Activated naive CD8-positive, alpha-beta T cell treated with anti-CD3 and anti-CD28 coated beads, Interleukin-2, amount 10 ng/mL, durations not matched to agents 7 days and 5 days (primary cell): ENCODE results near the gene RAB5A. TPM values are rescaled to one million over a fixed set of nuclear protein-coding genes. Genes with fewer than 3 reads are reported as not detected.
"Not testable (repeated sequence)": the region's sequence is repeated elsewhere in the genome, so short reads cannot be mapped to it uniquely, and the experiment has no call there.

Source experiments
- ATAC-seq: fragments of 150-1000 bp; cut with Tn5 transposase; one replicate; pipeline ENCODE4 v1.10.0; 2021; ENCODE audit warnings: low read depth, moderate library complexity
- POLR2A ChIA-PET: fragments of 350-600 bp; sonication (Branson Sonifier 250); formaldehyde crosslinking; loops from one replicate; lab custom pipeline; 2021; ENCODE audit warnings: antibody characterized with exemption; lab: Charles Lee
- DNase-seq: peaks from one replicate; pipeline ENCODE4 v3.0.0; 2021
- H3K27ac Mint-ChIP-seq: one replicate; pipeline ENCODE4 v1.8.0; 2022; ENCODE audit warnings: mild to moderate bottlenecking, mixed read lengths
- H3K27me3 Mint-ChIP-seq: one replicate; pipeline ENCODE4 v1.8.0; 2022; ENCODE audit warnings: mild to moderate bottlenecking, moderate library complexity, mixed read lengths
- H3K36me3 Mint-ChIP-seq: one replicate; pipeline ENCODE4 v1.8.0; 2021; ENCODE audit warnings: mild to moderate bottlenecking, mixed read lengths
- H3K4me1 Mint-ChIP-seq: one replicate; pipeline ENCODE4 v1.8.0; 2021; ENCODE audit warnings: mixed read lengths
- H3K4me3 Mint-ChIP-seq: one replicate; pipeline ENCODE4 v1.8.0; 2022; ENCODE audit warnings: mild to moderate bottlenecking, moderate library complexity, mixed read lengths
- H3K9me3 Mint-ChIP-seq: one replicate; pipeline ENCODE4 v1.8.0; 2021; ENCODE audit warnings: mixed read lengths
- total RNA-seq, 2 experiments: library from RNA; stranded (reverse); gene quantifications; one replicate each; pipeline ENCODE4 v1.2.3, GENCODE V29; 2021

The RAB5A gene
- total RNA-seq, result 10 to 100 TPM; 62.1 to 63.6 TPM

- POLR2A ChIA-PET, result interaction anchor here (0.5 to 2.0 kb wide), 7 partner anchors 9 to 238 kb away, joined by 3 to 9 read pairs (median 4); partner anchors contain the start of gene KAT2B
Measured at GRCh38 chr3:19946832-19947548, at the start of gene RAB5A. Gene RAB5A (plus strand): TSS chr3:19947097. CDS start chr3:19950899, 3,802 bp downstream.

GRCh38 chr3:19898721-19899120 lies 48.2 kb upstream of the RAB5A start:
- no peak overlapping the region for H3K27ac Mint-ChIP-seq
- no peaks in the 10 kb centered on the region for H3K4me1 Mint-ChIP-seq
- no peak overlapping the region for H3K4me3 Mint-ChIP-seq
- DNase-seq, result no peak
- no peak for ATAC-seq
- no peaks in the 10 kb centered on the region for H3K27me3 Mint-ChIP-seq
- no peaks in the 10 kb centered on the region for H3K36me3 Mint-ChIP-seq
- H3K9me3 Mint-ChIP-seq, result peaks cover 1% of the 10 kb centered on the region
- POLR2A ChIA-PET, result no interaction called here

More at GRCh38 chr3:19946832-19947548, at the start of gene RAB5A:
- Mint-ChIP-seq H3K36me3 (peaks cover 23% of the 10 kb centered on the region), H3K27me3 (no peaks in the 10 kb centered on the region), H3K9me3 (peaks cover 1% of the 10 kb centered on the region), H3K4me3 (peak within 1 kb of the TSS; percentile 100), H3K4me1 (peaks cover 30% of the 10 kb centered on the region), H3K27ac (peak within 1 kb of the TSS; percentile 100)
- DNase-seq (peak; percentile 96), ATAC-seq (peak; percentile 91)

- Mint-ChIP-seq H3K9me3 (peaks cover 1% of the 10 kb centered on the region), H3K4me1 (no peaks in the 10 kb centered on the region), H3K27me3 (no peaks in the 10 kb centered on the region), H3K27ac (no peak overlapping the region), H3K36me3 (no peaks in the 10 kb centered on the region), H3K4me3 (no peak overlapping the region)
- POLR2A ChIA-PET, result no interaction called here
- no peak for DNase-seq
- no peak for ATAC-seq
Measured at GRCh38 chr3:19899264-19899663, 47.6 kb upstream of the RAB5A start.

GRCh38 chr3:19899833-19900232 lies 47.1 kb upstream of the RAB5A start:
- H3K36me3 Mint-ChIP-seq, H3K4me1 Mint-ChIP-seq, H3K9me3 Mint-ChIP-seq, H3K4me3 Mint-ChIP-seq, ATAC-seq, H3K27me3 Mint-ChIP-seq, DNase-seq, H3K27ac Mint-ChIP-seq, POLR2A ChIA-PET: not testable (repeated sequence)

GRCh38 chr3:19901337-19901736 lies 45.6 kb upstream of the RAB5A start:
- H3K27me3 Mint-ChIP-seq, result no peaks in the 10 kb centered on the region
- H3K9me3 Mint-ChIP-seq, result peaks cover 1% of the 10 kb centered on the region
- H3K36me3 Mint-ChIP-seq, result no peaks in the 10 kb centered on the region
- no peak for DNase-seq
- POLR2A ChIA-PET, result no interaction called here
- no peak overlapping the region for H3K4me3 Mint-ChIP-seq
- H3K27ac Mint-ChIP-seq, result no peak overlapping the region
- no peak for ATAC-seq
- H3K4me1 Mint-ChIP-seq, result no peaks in the 10 kb centered on the region

GRCh38 chr3:19901918-19902317 lies 45.0 kb upstream of the RAB5A start:
- Mint-ChIP-seq H3K27me3 (no peaks in the 10 kb centered on the region), H3K4me1 (no peaks in the 10 kb centered on the region), H3K9me3 (peaks cover 1% of the 10 kb centered on the region), H3K27ac (no peak overlapping the region), H3K4me3 (no peak overlapping the region), H3K36me3 (no peaks in the 10 kb centered on the region)
- POLR2A ChIA-PET, result no interaction called here
- ATAC-seq (no peak), DNase-seq (no peak)

GRCh38 chr3:19903649-19904048 lies 43.2 kb upstream of the RAB5A start:
- no peak overlapping the region for H3K4me3 Mint-ChIP-seq
- peaks cover 1% of the 10 kb centered on the region for H3K9me3 Mint-ChIP-seq
- DNase-seq (no peak), ATAC-seq (no peak)
- H3K27me3 Mint-ChIP-seq, result no peaks in the 10 kb centered on the region
- POLR2A ChIA-PET, result no interaction called here
- H3K27ac Mint-ChIP-seq, result no peak overlapping the region
- H3K4me1 Mint-ChIP-seq, result no peaks in the 10 kb centered on the region
- H3K36me3 Mint-ChIP-seq, result no peaks in the 10 kb centered on the region

GRCh38 chr3:19907523-19907922 lies 39.4 kb upstream of the RAB5A start:
- no peak for DNase-seq
- Mint-ChIP-seq H3K27ac (no peak overlapping the region), H3K4me1 (no peaks in the 10 kb centered on the region), H3K27me3 (no peaks in the 10 kb centered on the region), H3K4me3 (no peak overlapping the region), H3K9me3 (peaks cover 9% of the 10 kb centered on the region), H3K36me3 (peaks cover 2% of the 10 kb centered on the region)
- POLR2A ChIA-PET, result no interaction called here
- ATAC-seq, result no peak

GRCh38 chr3:19911452-19911851 lies 35.4 kb upstream of the RAB5A start:
- no peak overlapping the region for H3K4me3 Mint-ChIP-seq
- ATAC-seq (no peak), DNase-seq (no peak)
- H3K4me1 Mint-ChIP-seq, result no peaks in the 10 kb centered on the region
- H3K27me3 Mint-ChIP-seq, result no peaks in the 10 kb centered on the region
- no peak overlapping the region for H3K27ac Mint-ChIP-seq
- peaks cover 14% of the 10 kb centered on the region for H3K9me3 Mint-ChIP-seq
- H3K36me3 Mint-ChIP-seq, result peaks cover 2% of the 10 kb centered on the region
- POLR2A ChIA-PET, result no interaction called here

GRCh38 chr3:19917167-19917566 lies 29.7 kb upstream of the RAB5A start:
- DNase-seq, result no peak
- no peaks in the 10 kb centered on the region for H3K36me3 Mint-ChIP-seq
- no peaks in the 10 kb centered on the region for H3K4me1 Mint-ChIP-seq
- H3K9me3 Mint-ChIP-seq, result peaks cover 5% of the 10 kb centered on the region
- H3K4me3 Mint-ChIP-seq, result no peak overlapping the region
- no peak for ATAC-seq
- H3K27me3 Mint-ChIP-seq, result peaks cover 4% of the 10 kb centered on the region
- H3K27ac Mint-ChIP-seq, result no peak overlapping the region
- POLR2A ChIA-PET, result no interaction called here

- Mint-ChIP-seq H3K4me1 (peaks cover 1% of the 10 kb centered on the region), H3K4me3 (no peak overlapping the region), H3K9me3 (no peaks in the 10 kb centered on the region), H3K36me3 (no peaks in the 10 kb centered on the region), H3K27ac (no peak overlapping the region), H3K27me3 (peaks cover 4% of the 10 kb centered on the region)
- POLR2A ChIA-PET, result no interaction called here
- no peak for DNase-seq
- no peak for ATAC-seq
Measured at GRCh38 chr3:19920401-19921080, 26.4 kb upstream of the RAB5A start.

GRCh38 chr3:19931180-19931692 lies 15.7 kb upstream of the RAB5A start:
- Mint-ChIP-seq H3K27ac (no peak overlapping the region), H3K9me3 (no peaks in the 10 kb centered on the region), H3K36me3 (no peaks in the 10 kb centered on the region), H3K4me1 (peaks cover 23% of the 10 kb centered on the region), H3K4me3 (peak overlapping the region; percentile 36), H3K27me3 (peaks cover 10% of the 10 kb centered on the region)
- POLR2A ChIA-PET, result interaction anchor here (1.1 kb wide), 1 partner anchor 20 kb away, joined by 3 read pairs; no protein-coding TSS in a partner anchor
- peak; percentile 52 for ATAC-seq
- no peak for DNase-seq

GRCh38 chr3:19931767-19932188 lies 15.1 kb upstream of the RAB5A start:
- Mint-ChIP-seq H3K4me3 (peak overlapping the region; percentile 17), H3K27ac (no peak overlapping the region), H3K4me1 (peaks cover 23% of the 10 kb centered on the region), H3K9me3 (no peaks in the 10 kb centered on the region), H3K36me3 (no peaks in the 10 kb centered on the region), H3K27me3 (peaks cover 10% of the 10 kb centered on the region)
- DNase-seq (no peak), ATAC-seq (no peak)
- POLR2A ChIA-PET, result no interaction called here

- DNase-seq (no peak), ATAC-seq (no peak)
- POLR2A ChIA-PET, result no interaction called here
- Mint-ChIP-seq H3K27ac (no peak overlapping the region), H3K4me3 (no peak overlapping the region), H3K27me3 (peaks cover 10% of the 10 kb centered on the region), H3K36me3 (no peaks in the 10 kb centered on the region), H3K4me1 (peaks cover 27% of the 10 kb centered on the region), H3K9me3 (no peaks in the 10 kb centered on the region)
Measured at GRCh38 chr3:19932422-19932821, 14.5 kb upstream of the RAB5A start.
